MM.1S (cell line): Measurements from ENCODE around the gene BRS3.

Experiments
- DNase-seq: peaks from one replicate; pipeline ENCODE4 v3.0.0-alpha.2; 2015
- H2AFZ ChIP-seq: fragments of 300-600 bp; sonication (generic); 2 replicates; pipeline ENCODE4 v1.6.0; 2016; ENCODE audit warnings: antibody characterized with exemption, low read length
- H3F3A ChIP-seq: fragments of 300-600 bp; sonication (generic); 2 replicates; pipeline ENCODE4 v1.6.1; 2016; ENCODE audit warnings: mild to moderate bottlenecking, antibody characterized with exemption, low read length, moderate library complexity, mixed read lengths; ENCODE audit not compliant: insufficient read depth
- H3K27ac ChIP-seq: fragments of 300-600 bp; sonication (generic); 2 replicates; pipeline ENCODE4 v1.5.1; 2016; ENCODE audit warnings: mild to moderate bottlenecking, low read length
- H3K27me3 ChIP-seq: fragments of 300-600 bp; sonication (generic); replicated peaks from 2 replicates; pipeline ENCODE4 v1.6.0; 2016; ENCODE audit warnings: low read length; ENCODE audit not compliant: insufficient read depth
- H3K36me3 ChIP-seq: fragments of 300-600 bp; sonication (generic); replicated peaks from 2 replicates; pipeline ENCODE4 v1.6.1; 2016; ENCODE audit warnings: mild to moderate bottlenecking, low read length, mixed read lengths; ENCODE audit not compliant: insufficient read depth
- H3K4me1 ChIP-seq: fragments of 300-600 bp; sonication (generic); 2 replicates; pipeline ENCODE4 v1.6.1; 2016; ENCODE audit warnings: low read length, mixed read lengths
- H3K4me2 ChIP-seq: fragments of 300-600 bp; sonication (generic); 2 replicates; pipeline ENCODE4 v1.6.0; 2016; ENCODE audit warnings: low read depth, low read length
- H3K4me3 ChIP-seq: fragments of 300-600 bp; sonication (generic); 2 replicates; pipeline ENCODE4 v1.5.1; 2016; ENCODE audit warnings: low read length, mixed read lengths
- H3K79me2 ChIP-seq: fragments of 300-600 bp; sonication (generic); 2 replicates; pipeline ENCODE4 v1.6.1; 2016; ENCODE audit warnings: mixed run types, low read length, mixed read lengths
- H3K9ac ChIP-seq: fragments of 300-600 bp; sonication (generic); 2 replicates; pipeline ENCODE4 v1.6.1; 2016; ENCODE audit warnings: low read length, mixed read lengths
- H3K9me2 ChIP-seq: fragments of 300-600 bp; sonication (generic); replicated peaks from 2 replicates; pipeline ENCODE4 v1.6.1; 2016; ENCODE audit warnings: mild to moderate bottlenecking, low read length, mixed read lengths; ENCODE audit not compliant: insufficient read depth
- H3K9me3 ChIP-seq: fragments of 300-600 bp; sonication (generic); replicated peaks from 2 replicates; pipeline ENCODE4 v1.6.1; 2016; ENCODE audit warnings: mild to moderate bottlenecking, low read length, mixed read lengths; ENCODE audit not compliant: insufficient read depth
- H4K20me1 ChIP-seq: fragments of 300-600 bp; sonication (generic); 2 replicates; pipeline ENCODE4 v1.6.1; 2016; ENCODE audit warnings: mild to moderate bottlenecking, low read length, moderate library complexity, mixed read lengths; ENCODE audit not compliant: insufficient read depth
- EZH2 ChIP-seq: fragments of 300-600 bp; sonication (generic); optimal IDR thresholded peaks from 2 replicates; pipeline ENCODE3; 2017; ENCODE audit warnings: low read depth, mild to moderate bottlenecking, antibody characterized with exemption, low read length, mixed read lengths
- EZH2phosphoT487 ChIP-seq: fragments of 300-600 bp; sonication (generic); IDR thresholded peaks from 2 replicates; pipeline ENCODE4 v1.6.1; 2018; ENCODE audit warnings: antibody characterized with exemption, low read length
- TF ChIP-seq, protein P1 (sequence below): fragments of 300-600 bp; sonication (generic); IDR thresholded peaks from 2 replicates; pipeline ENCODE4 v1.5.1; 2016; ENCODE audit warnings: antibody characterized with exemption, low read length, mixed read lengths

Gene BRS3

DNA sequence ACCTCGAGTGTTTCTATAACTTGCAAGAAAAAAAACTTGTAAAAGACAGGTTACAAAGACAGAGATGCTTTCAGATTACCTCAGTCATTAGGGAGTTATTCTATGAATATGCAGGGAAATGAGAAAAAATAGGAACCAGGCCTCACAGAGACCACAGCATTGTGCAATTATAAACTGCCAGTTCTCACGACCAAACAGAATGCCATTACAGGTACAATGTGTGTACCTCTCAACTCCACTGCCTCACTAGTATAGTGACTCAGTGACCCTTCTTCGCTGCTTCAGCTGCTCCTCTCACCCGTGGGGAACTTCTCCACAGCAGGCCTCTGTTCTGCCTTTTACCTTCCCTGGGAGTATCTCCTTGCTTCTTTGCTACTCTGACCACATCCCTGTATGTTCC is 7.3 kb downstream of the BRS3 start:
- no peak overlapping the region for H3K4me2 ChIP-seq
- no peaks in the 10 kb centered on the region for H3K9me2 ChIP-seq
- DNase-seq = no peak
- H3K36me3 ChIP-seq = no peaks in the 10 kb centered on the region
- no peak overlapping the region for H3K9ac ChIP-seq
- H3K4me1 ChIP-seq = no peaks in the 10 kb centered on the region
- no peaks in the 10 kb centered on the region for H3K9me3 ChIP-seq
- H4K20me1 ChIP-seq = no peaks in the 10 kb centered on the region
- peaks cover 22% of the 10 kb centered on the region for H3K79me2 ChIP-seq
- H3K27me3 ChIP-seq = no peaks in the 10 kb centered on the region
- H3F3A ChIP-seq = peaks cover 10% of the 10 kb centered on the region
- H2AFZ ChIP-seq = no peak overlapping the region
- no peak for TF ChIP-seq EZH2
- TF ChIP-seq, protein P1, sequence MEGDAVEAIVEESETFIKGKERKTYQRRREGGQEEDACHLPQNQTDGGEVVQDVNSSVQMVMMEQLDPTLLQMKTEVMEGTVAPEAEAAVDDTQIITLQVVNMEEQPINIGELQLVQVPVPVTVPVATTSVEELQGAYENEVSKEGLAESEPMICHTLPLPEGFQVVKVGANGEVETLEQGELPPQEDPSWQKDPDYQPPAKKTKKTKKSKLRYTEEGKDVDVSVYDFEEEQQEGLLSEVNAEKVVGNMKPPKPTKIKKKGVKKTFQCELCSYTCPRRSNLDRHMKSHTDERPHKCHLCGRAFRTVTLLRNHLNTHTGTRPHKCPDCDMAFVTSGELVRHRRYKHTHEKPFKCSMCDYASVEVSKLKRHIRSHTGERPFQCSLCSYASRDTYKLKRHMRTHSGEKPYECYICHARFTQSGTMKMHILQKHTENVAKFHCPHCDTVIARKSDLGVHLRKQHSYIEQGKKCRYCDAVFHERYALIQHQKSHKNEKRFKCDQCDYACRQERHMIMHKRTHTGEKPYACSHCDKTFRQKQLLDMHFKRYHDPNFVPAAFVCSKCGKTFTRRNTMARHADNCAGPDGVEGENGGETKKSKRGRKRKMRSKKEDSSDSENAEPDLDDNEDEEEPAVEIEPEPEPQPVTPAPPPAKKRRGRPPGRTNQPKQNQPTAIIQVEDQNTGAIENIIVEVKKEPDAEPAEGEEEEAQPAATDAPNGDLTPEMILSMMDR = no peak
- no peak for TF ChIP-seq EZH2phosphoT487
- no peak overlapping the region for H3K4me3 ChIP-seq
- no peak overlapping the region for H3K27ac ChIP-seq

DNA sequence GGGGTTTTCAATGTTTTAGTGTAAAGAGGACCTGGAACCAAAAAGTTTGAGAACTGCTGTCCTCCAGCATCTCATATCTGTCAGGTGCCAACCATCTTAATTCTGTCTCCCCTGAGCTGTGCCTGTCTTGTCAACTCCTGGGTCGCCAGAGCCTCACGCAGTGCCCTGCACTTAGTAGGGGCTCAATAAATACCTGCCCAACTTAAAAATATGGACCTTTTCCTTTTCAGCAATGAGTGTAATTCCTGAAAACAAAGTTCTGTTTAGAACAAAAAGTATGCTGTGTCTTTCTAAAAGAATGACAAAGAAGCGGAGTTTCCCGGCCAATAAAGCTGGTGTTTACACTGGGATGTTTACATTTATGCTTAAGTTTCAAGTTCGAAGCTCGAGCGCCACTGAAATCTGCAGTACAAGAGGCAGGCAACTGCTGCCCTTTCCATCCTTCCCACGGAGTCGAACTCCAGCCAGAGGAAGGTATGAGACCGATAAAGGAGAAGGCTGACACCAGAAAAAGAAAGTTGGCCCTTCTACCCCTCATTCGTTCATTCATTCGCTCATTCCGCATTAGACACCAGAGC is 8.5 kb downstream of the BRS3 start:
- no peaks in the 10 kb centered on the region for H3K4me1 ChIP-seq
- no peaks in the 10 kb centered on the region for H3K9me2 ChIP-seq
- peaks cover 22% of the 10 kb centered on the region for H3K79me2 ChIP-seq
- peak overlapping the region; percentile 66 for H3K4me3 ChIP-seq
- H3F3A ChIP-seq = peaks cover 10% of the 10 kb centered on the region
- H3K36me3 ChIP-seq = no peaks in the 10 kb centered on the region; the same call in 1 of the 2 replicates
- H3K27me3 ChIP-seq = no peaks in the 10 kb centered on the region
- H2AFZ ChIP-seq = peak overlapping the region; percentile 46
- H3K9me3 ChIP-seq = no peaks in the 10 kb centered on the region
- H3K9ac ChIP-seq = peak overlapping the region; percentile 77
- TF ChIP-seq EZH2phosphoT487 (no peak), EZH2 (no peak)
- TF ChIP-seq, protein P1 = no peak
- H3K27ac ChIP-seq = peak overlapping the region; percentile 82
- no peak for DNase-seq
- no peaks in the 10 kb centered on the region for H4K20me1 ChIP-seq
- peak overlapping the region; percentile 75 for H3K4me2 ChIP-seq

DNA sequence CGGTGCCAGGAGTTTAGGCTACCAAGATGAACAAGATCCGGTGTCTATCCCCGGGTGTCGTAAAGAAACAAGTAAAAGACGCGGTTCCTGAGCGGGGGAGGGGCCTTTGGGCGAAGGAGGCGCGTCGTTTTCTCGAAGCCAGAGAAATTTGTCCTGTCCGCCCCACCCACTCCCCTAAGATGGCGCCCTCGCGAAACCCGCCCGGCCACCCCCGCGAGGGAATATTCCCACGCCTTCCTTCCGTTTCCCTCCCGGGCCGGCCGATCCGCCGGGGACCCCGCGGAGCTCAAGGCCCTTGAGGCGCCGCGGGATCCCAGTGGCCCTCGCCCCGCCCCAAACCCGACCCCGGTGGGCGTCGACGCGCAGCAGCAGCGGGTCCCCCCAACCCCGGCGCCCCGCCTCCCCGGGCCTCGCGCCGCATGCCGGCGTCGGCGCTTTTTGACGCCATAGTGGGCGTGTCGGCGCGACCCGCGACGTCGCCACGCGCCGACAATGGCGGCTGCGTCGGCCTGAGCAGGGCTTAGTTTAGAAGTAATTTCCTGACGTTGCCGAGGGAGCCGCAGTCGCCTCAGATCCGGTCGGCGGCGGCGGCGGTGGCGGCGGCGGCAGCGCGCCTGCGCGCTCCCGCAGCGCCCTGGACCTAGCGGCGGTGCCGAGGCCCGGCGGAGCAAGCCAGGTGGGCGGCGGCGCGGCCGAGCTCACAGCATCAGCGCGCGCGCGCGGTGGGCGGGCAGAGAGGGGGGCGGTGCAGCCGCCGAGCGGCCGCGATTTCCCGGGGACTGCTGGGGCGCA is 9.2 kb downstream of the BRS3 start:
- peak overlapping the region; percentile 82 for H3K27ac ChIP-seq
- H3K79me2 ChIP-seq = peaks cover 22% of the 10 kb centered on the region
- no peaks in the 10 kb centered on the region for H3K9me3 ChIP-seq
- peak overlapping the region; percentile 46 for H2AFZ ChIP-seq
- H3K36me3 ChIP-seq = no peaks in the 10 kb centered on the region; the same call in 1 of the 2 replicates
- DNase-seq = peak; percentile 88
- H3K4me3 ChIP-seq = peak overlapping the region; percentile 86
- H3K9ac ChIP-seq = peak overlapping the region; percentile 77
- no peak for TF ChIP-seq EZH2phosphoT487
- no peak for TF ChIP-seq EZH2
- TF ChIP-seq, protein P1 = no peak
- no peaks in the 10 kb centered on the region for H3K27me3 ChIP-seq
- H3K9me2 ChIP-seq = no peaks in the 10 kb centered on the region
- H3K4me1 ChIP-seq = no peaks in the 10 kb centered on the region
- H3F3A ChIP-seq = peaks cover 10% of the 10 kb centered on the region
- H3K4me2 ChIP-seq = peak overlapping the region; percentile 75; the same call in 1 of the 2 replicates
- no peaks in the 10 kb centered on the region for H4K20me1 ChIP-seq
